K562 (cell line): ENCODE results near the gene AVPI1. TPM values are rescaled to one million over a fixed set of nuclear protein-coding genes. Genes with fewer than 3 reads are reported as not detected.
A peak's percentile ranks its signal among the peaks of the same experiment; 100 is the strongest.

ENCODE experiments used
- CBX2 ChIP-seq: fragments of 200-600 bp; sonication (generic); IDR thresholded peaks from one replicate; pipeline ENCODE4 v1.6.1; 2012; ENCODE audit warnings: mild to moderate bottlenecking, low read length, inconsistent platforms; ENCODE audit not compliant: insufficient read depth, poor library complexity, severe bottlenecking
- HSF4 ChIP-seq: fragments of 250-450 bp; sonication (Bioruptor Pico); IDR thresholded peaks from 2 replicates; pipeline ENCODE4 v2.1.2; 2022; ENCODE audit warnings: mild to moderate bottlenecking, moderate library complexity, borderline replicate concordance
- JUND ChIP-seq, 2 experiments: IDR thresholded peaks; 2 replicates in 1 of 2; 3 replicates in 1 of 2; pipeline ENCODE4 v1.6.1; 2011; ENCODE audit warnings: borderline replicate concordance in 2 of 2, low read depth in 2 of 2, low read length in 2 of 2, improper control_type of control experiment in 1 of 2, missing biosample characterization in 1 of 2, missing genetic modification characterization in 1 of 2, missing genetic modification reagents in 1 of 2
- KDM1A ChIP-seq, 2 experiments: fragments of 450-650 bp; IDR thresholded peaks; 2 replicates each; pipeline ENCODE4 v1.6.1; 2016; ENCODE audit warnings: mild to moderate bottlenecking in 2 of 2
- MAFF ChIP-seq: IDR thresholded peaks from 2 replicates; pipeline ENCODE4 v1.6.1; 2012; ENCODE audit warnings: low read length, improper control_type of control experiment
- MECOM ChIP-seq: fragments of 250-450 bp; sonication (Bioruptor Pico); IDR thresholded peaks from 2 replicates; pipeline ENCODE4 v1.8.0; 2022; ENCODE audit warnings: inconsistent platforms
- NR2C2 ChIP-seq, 2 experiments: fragments of 200-800 bp in 1 of 2; sonication (Bioruptor generic) in 1 of 2; sonication (generic) in 1 of 2; formaldehyde crosslinking in 1 of 2; IDR thresholded peaks; 2 replicates each; pipeline versions ENCODE4 v1.6.1 to v1.8.0; 2016 to 2022; ENCODE audit warnings: mild to moderate bottlenecking in 1 of 2, missing compliant biosample characterization in 1 of 2, missing genetic modification characterization in 1 of 2, missing genetic modification reagents in 1 of 2
- PTTG1 ChIP-seq: fragments of 450-650 bp; IDR thresholded peaks from 2 replicates; pipeline ENCODE4 v1.6.1; 2016; ENCODE audit warnings: low read depth, mild to moderate bottlenecking, missing genetic modification characterization, missing compliant biosample characterization
- PURB ChIP-seq: sonication (generic); formaldehyde crosslinking; IDR thresholded peaks from 2 replicates; pipeline ENCODE4 v1.9.0; 2021; ENCODE audit warnings: low read depth, mild to moderate bottlenecking, missing genetic modification reagents
- SMAD4 ChIP-seq: fragments of 250-450 bp; sonication (Bioruptor Pico); conservative IDR thresholded peaks from 2 replicates; pipeline ENCODE4 v1.8.0; 2021; ENCODE audit warnings: inconsistent platforms, mild to moderate bottlenecking, moderate library complexity
- ZC3H8 ChIP-seq: fragments of 450-650 bp; IDR thresholded peaks from 2 replicates; pipeline ENCODE4 v1.6.1; 2017
- ZNF239 ChIP-seq: fragments of 250-450 bp; sonication (Bioruptor Pico); IDR thresholded peaks from 2 replicates; pipeline ENCODE4 v1.4.0; 2020; ENCODE audit warnings: mild to moderate bottlenecking
- ZNF316 ChIP-seq: fragments of 450-650 bp; IDR thresholded peaks from 2 replicates; pipeline ENCODE4 v1.6.1; 2016
- ZNF384 ChIP-seq: IDR thresholded peaks from 2 replicates; pipeline ENCODE4 v1.6.1; 2012; ENCODE audit warnings: low read depth, low read length, improper control_type of control experiment
- ZNF583 ChIP-seq: fragments of 250-450 bp; sonication (Bioruptor Pico); IDR thresholded peaks from 2 replicates; pipeline ENCODE4 v1.4.0; 2020
- polyA plus RNA-seq, 8 experiments: library from polyadenylated mRNA; depleted of rRNA in 4 of 8; stranded (reverse) in 5 of 8; unstranded in 3 of 8; fragments of >200 nt; fragmentation: Nextera tagmentation in 2 of 8; fragmentation: Illumina TruSeq in 1 of 8; extraction: Ambion mirVana in 2 of 8; extraction: Trizol in 1 of 8; gene quantifications; 2 replicates each; pipeline versions ENCODE4 v1.2.1 to v1.2.3, GENCODE V29; 2011 to 2014; ENCODE audit warnings: inconsistent platforms in 1 of 8, missing spikeins in 1 of 8
- total RNA-seq, 7 experiments: library from RNA; depleted of rRNA in 6 of 7; stranded (reverse); fragments of >200 nt in 6 of 7; fragmentation: Illumina TruSeq in 2 of 7; extraction: Trizol in 2 of 7; gene quantifications; 2 replicates each; pipeline versions ENCODE4 v1.2.1 to v1.2.3, GENCODE V29; 2011 to 2021; ENCODE audit warnings: low replicate concordance in 1 of 7
- TF ChIP-seq, protein P1 (sequence below): fragments of 250-450 bp; sonication (Bioruptor Pico); IDR thresholded peaks from 2 replicates; pipeline ENCODE4 v1.4.0; 2020
- TF ChIP-seq, protein P2 (sequence below): sonication (generic); formaldehyde crosslinking; IDR thresholded peaks from 2 replicates; pipeline ENCODE4 v1.8.0; 2022; ENCODE audit warnings: mild to moderate bottlenecking, low read depth, missing genetic modification reagents
- TF ChIP-seq, protein P3 (sequence below): fragments of 450-650 bp; conservative IDR thresholded peaks from 2 replicates; pipeline ENCODE4 v1.6.1; 2016; ENCODE audit warnings: missing genetic modification characterization, low read depth, mild to moderate bottlenecking, missing compliant biosample characterization, moderate library complexity
- TF ChIP-seq, protein P4 (sequence below), 2 experiments: fragments of 150-350 bp in 1 of 2; IDR thresholded peaks; 2 replicates each; pipeline ENCODE4 v1.6.1; 2012 to 2016; ENCODE audit warnings: low read depth in 2 of 2, low read length in 2 of 2, mild to moderate bottlenecking in 1 of 2, moderate library complexity in 1 of 2
- TF ChIP-seq, protein P5 (sequence below): fragments of 250-450 bp; sonication (Bioruptor Pico); IDR thresholded peaks from 2 replicates; pipeline ENCODE4 v1.8.0; 2022; ENCODE audit warnings: inconsistent platforms, mild to moderate bottlenecking, moderate library complexity, borderline replicate concordance

AVPI1 gene
- total and polyA plus RNA-seq, 9 of the 15 experiments (the other 6 are each of a cell fraction or from before 2014, with no cell fraction given) = 0.90 to 10.4 (median 7.4) TPM

DNA sequence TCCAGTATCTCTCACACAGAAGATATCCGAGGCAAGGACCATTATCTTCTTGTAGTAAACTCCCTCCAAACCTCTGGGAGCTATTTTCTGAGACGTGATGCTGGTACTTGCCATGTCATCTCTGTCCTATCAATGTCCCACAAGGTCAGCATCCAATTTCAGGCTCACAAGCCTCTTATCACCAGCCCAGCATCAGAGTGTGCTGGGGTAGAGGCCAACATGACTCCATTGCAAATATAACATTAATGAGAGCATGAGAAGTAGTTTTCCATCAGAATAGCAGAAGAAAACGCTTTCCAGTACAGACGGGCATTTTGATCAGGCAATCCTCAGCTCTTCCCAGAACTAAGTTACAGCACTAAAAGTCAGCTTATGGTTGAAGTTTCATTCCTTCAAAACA, 59.3 kb downstream of the AVPI1 start (continued):
- TF ChIP-seq PURB (CRISPR knock-in tag) = no peak
- TF ChIP-seq MECOM = 0 out of 2 replicates have a peak, but pooled peaks have one; percentile 40
- TF ChIP-seq, protein P1, sequence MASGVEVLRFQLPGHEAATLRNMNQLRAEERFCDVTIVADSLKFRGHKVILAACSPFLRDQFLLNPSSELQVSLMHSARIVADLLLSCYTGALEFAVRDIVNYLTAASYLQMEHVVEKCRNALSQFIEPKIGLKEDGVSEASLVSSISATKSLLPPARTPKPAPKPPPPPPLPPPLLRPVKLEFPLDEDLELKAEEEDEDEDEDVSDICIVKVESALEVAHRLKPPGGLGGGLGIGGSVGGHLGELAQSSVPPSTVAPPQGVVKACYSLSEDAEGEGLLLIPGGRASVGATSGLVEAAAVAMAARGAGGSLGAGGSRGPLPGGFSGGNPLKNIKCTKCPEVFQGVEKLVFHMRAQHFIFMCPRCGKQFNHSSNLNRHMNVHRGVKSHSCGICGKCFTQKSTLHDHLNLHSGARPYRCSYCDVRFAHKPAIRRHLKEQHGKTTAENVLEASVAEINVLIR (CRISPR knock-in tag) = peak; percentile 49; the same call in 1 of the 2 replicates
- TF ChIP-seq, protein P2, sequence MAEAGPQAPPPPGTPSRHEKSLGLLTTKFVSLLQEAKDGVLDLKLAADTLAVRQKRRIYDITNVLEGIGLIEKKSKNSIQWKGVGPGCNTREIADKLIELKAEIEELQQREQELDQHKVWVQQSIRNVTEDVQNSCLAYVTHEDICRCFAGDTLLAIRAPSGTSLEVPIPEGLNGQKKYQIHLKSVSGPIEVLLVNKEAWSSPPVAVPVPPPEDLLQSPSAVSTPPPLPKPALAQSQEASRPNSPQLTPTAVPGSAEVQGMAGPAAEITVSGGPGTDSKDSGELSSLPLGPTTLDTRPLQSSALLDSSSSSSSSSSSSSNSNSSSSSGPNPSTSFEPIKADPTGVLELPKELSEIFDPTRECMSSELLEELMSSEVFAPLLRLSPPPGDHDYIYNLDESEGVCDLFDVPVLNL (CRISPR knock-in tag) = no peak
- TF ChIP-seq, protein P3, sequence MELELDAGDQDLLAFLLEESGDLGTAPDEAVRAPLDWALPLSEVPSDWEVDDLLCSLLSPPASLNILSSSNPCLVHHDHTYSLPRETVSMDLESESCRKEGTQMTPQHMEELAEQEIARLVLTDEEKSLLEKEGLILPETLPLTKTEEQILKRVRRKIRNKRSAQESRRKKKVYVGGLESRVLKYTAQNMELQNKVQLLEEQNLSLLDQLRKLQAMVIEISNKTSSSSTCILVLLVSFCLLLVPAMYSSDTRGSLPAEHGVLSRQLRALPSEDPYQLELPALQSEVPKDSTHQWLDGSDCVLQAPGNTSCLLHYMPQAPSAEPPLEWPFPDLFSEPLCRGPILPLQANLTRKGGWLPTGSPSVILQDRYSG (tag) = peak; percentile 85
- TF ChIP-seq JUND (IDR thresholded peaks at IDR 0.05; ENCODE audit: borderline replicate concordance, low read depth, low read length) = no peak
- TF ChIP-seq JUND (tag; IDR thresholded peaks at IDR 0.05; ENCODE audit: borderline replicate concordance, low read depth, low read length) = peak; percentile 41; the same call in 1 of the 3 replicates
- no peak; the same call in 1 of the 2 replicates for TF ChIP-seq MAFF
- no peak for TF ChIP-seq NR2C2 (CRISPR knock-in tag; IDR thresholded peaks at IDR 0.05)
- TF ChIP-seq NR2C2 (tag; IDR thresholded peaks at IDR 0.05) = peak; percentile 42; the same call in 1 of the 2 replicates
- TF ChIP-seq, protein P4, sequence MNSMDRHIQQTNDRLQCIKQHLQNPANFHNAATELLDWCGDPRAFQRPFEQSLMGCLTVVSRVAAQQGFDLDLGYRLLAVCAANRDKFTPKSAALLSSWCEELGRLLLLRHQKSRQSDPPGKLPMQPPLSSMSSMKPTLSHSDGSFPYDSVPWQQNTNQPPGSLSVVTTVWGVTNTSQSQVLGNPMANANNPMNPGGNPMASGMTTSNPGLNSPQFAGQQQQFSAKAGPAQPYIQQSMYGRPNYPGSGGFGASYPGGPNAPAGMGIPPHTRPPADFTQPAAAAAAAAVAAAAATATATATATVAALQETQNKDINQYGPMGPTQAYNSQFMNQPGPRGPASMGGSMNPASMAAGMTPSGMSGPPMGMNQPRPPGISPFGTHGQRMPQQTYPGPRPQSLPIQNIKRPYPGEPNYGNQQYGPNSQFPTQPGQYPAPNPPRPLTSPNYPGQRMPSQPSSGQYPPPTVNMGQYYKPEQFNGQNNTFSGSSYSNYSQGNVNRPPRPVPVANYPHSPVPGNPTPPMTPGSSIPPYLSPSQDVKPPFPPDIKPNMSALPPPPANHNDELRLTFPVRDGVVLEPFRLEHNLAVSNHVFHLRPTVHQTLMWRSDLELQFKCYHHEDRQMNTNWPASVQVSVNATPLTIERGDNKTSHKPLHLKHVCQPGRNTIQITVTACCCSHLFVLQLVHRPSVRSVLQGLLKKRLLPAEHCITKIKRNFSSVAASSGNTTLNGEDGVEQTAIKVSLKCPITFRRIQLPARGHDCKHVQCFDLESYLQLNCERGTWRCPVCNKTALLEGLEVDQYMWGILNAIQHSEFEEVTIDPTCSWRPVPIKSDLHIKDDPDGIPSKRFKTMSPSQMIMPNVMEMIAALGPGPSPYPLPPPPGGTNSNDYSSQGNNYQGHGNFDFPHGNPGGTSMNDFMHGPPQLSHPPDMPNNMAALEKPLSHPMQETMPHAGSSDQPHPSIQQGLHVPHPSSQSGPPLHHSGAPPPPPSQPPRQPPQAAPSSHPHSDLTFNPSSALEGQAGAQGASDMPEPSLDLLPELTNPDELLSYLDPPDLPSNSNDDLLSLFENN (IDR thresholded peaks at IDR 0.05; ENCODE audit: low read depth in 2 of 2, low read length in 2 of 2) = no peak
- peak; percentile 45 to 73; a peak in 3 of 4 replicates for TF ChIP-seq KDM1A (IDR thresholded peaks at IDR 0.05)
- peak; percentile 76; the same call in 1 of the 2 replicates for TF ChIP-seq HSF4
- peak; percentile 42; the same call in 1 of the 2 replicates for TF ChIP-seq ZNF316
- peak; percentile 89; the same call in 1 of the 2 replicates for TF ChIP-seq ZNF583 (CRISPR knock-in tag)
- peak; percentile 50; the same call in 1 of the 2 replicates for TF ChIP-seq SMAD4 (CRISPR knock-in tag)
- no peak for TF ChIP-seq CBX2
- no peak for TF ChIP-seq ZNF384
- no peak for TF ChIP-seq ZC3H8
- TF ChIP-seq, protein P5, sequence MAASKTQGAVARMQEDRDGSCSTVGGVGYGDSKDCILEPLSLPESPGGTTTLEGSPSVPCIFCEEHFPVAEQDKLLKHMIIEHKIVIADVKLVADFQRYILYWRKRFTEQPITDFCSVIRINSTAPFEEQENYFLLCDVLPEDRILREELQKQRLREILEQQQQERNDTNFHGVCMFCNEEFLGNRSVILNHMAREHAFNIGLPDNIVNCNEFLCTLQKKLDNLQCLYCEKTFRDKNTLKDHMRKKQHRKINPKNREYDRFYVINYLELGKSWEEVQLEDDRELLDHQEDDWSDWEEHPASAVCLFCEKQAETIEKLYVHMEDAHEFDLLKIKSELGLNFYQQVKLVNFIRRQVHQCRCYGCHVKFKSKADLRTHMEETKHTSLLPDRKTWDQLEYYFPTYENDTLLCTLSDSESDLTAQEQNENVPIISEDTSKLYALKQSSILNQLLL (CRISPR knock-in tag) = no peak
- peak; percentile 66 for TF ChIP-seq PTTG1
- TF ChIP-seq ZNF239 (CRISPR knock-in tag) = 0 out of 2 replicates have a peak, but pooled peaks have one; percentile 24
